Stomach (tissue), 4 donors: ENCODE results near the gene BMP10.

Experiments
- CTCF ChIP-seq, 7 experiments: fragments of 450-650 bp in 4 of 7; fragments of 200-600 bp in 3 of 7; sonication (generic) in 3 of 7; IDR thresholded peaks; one replicate each; pipeline ENCODE4 v1.5.1; 2016 to 2019; ENCODE audit warnings: antibody characterized with exemption in 7 of 7, control low read depth in 2 of 7, mild to moderate bottlenecking in 1 of 7
- POLR2AphosphoS5 ChIP-seq, 3 donors: sonication (generic); formaldehyde crosslinking; IDR thresholded peaks; one replicate each; pipeline ENCODE4 v1.6.1; 2016; ENCODE audit warnings: antibody characterized with exemption in 3 of 3

GRCh38 chr2:68901561-68901960, 30.4 kb upstream of the BMP10 start:
- TF ChIP-seq CTCF (IDR thresholded peaks at IDR 0.05) (no peak), POLR2AphosphoS5 (IDR thresholded peaks at IDR 0.05) (no peak)
